ENCODE data around the gene SCYL2. TPM values are rescaled to one million over a fixed set of nuclear protein-coding genes. Genes with fewer than 3 reads are reported as not detected.
"Not testable (repeated sequence)": the region's sequence is repeated elsewhere in the genome, so short reads cannot be mapped to it uniquely, and the experiment has no call there.

SCYL2 gene
- total RNA-seq, 1 donor from 2014 or later = 68.7 TPM

DNA sequence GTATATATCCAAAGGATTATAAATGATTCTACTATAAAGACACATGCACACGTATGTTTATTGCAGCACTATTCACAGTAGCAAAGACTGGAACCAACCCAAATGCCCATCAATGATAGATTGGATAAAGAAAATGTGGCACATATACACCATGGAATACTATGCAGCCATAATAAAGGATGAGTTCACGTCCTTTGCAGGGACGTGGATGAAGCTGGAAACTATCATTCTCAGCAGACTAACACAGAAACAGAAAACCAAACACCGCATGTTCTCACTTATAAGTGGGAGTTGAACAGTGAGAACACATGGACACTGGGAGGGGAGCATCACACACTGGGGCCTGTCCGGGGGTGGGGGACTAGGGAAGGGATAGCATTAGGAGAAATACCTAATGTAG, 41.2 kb downstream of the SCYL2 start:
- H2AFZ ChIP-seq (ENCODE audit: low read depth, low read length); DNase-seq (ENCODE audit: low read depth); H3K4me1 Mint-ChIP-seq (ENCODE audit: low read depth, unreplicated experiment); H4K20me1 ChIP-seq (ENCODE audit: insufficient read depth, low read length); H3K4me1 ChIP-seq (ENCODE audit: insufficient read depth, low read length); H3K79me2 ChIP-seq (ENCODE audit: insufficient read depth, low read length); H3K9ac ChIP-seq (ENCODE audit: low read length); H3K27ac Mint-ChIP-seq (ENCODE audit: unreplicated experiment); H3K4me2 ChIP-seq (ENCODE audit: low read length); H3K27me3 Mint-ChIP-seq (ENCODE audit: low read depth, unreplicated experiment); H3K9me3 ChIP-seq (ENCODE audit: insufficient read depth, low read depth, low read length); FAIRE-seq; H3K27me3 ChIP-seq (ENCODE audit: insufficient read depth, low read length); H3K4me3 Mint-ChIP-seq (ENCODE audit: unreplicated experiment); H3K4me3 ChIP-seq (ENCODE audit: insufficient read depth, low read depth, low read length); H3K27ac ChIP-seq (ENCODE audit: low read depth, low read length): not testable (repeated sequence)
- H3K9me3 Mint-ChIP-seq (ENCODE audit: unreplicated experiment) = peaks cover 26% of the 10 kb centered on the region
- H3K36me3 ChIP-seq (ENCODE audit: insufficient read depth, low read length) = peaks cover 10% of the 10 kb centered on the region
- H3K36me3 Mint-ChIP-seq (ENCODE audit: low read depth, unreplicated experiment) = peaks cover 42% of the 10 kb centered on the region

DNA sequence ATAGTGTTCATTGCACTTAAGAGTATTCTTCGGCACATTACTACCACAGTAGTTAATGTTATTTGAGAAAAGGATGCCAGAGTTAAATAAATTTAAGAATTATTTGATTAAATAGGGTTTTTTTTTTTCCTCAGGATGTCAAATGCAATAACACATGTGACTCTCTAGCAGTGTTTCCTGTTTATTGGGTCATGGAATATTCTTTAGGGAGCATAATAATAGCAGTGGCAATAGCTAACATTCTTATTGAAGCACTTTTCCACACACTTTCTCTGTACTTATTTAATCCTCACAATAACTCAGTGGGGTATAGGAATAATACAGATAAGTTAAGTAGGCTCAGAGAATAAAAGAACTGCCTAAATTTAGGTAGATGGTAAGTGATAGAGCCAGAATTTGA, 44.3 kb downstream of the SCYL2 start:
- Histone ChIP-seq H3K4me1 (ENCODE audit: insufficient read depth, low read length) (no peaks in the 10 kb centered on the region), H3K4me2 (ENCODE audit: low read length) (no peak overlapping the region), H2AFZ (ENCODE audit: low read depth, low read length) (no peak overlapping the region), H3K36me3 (ENCODE audit: insufficient read depth, low read length) (peaks cover 20% of the 10 kb centered on the region), H3K27ac (ENCODE audit: low read depth, low read length) (no peak overlapping the region), H3K79me2 (ENCODE audit: insufficient read depth, low read length) (peaks cover 4% of the 10 kb centered on the region), H3K9ac (ENCODE audit: low read length) (no peak overlapping the region), H3K4me3 (ENCODE audit: insufficient read depth, low read depth, low read length) (no peak overlapping the region), H3K9me3 (ENCODE audit: insufficient read depth, low read depth, low read length) (no peaks in the 10 kb centered on the region), H3K27me3 (ENCODE audit: insufficient read depth, low read length) (no peaks in the 10 kb centered on the region), H4K20me1 (ENCODE audit: insufficient read depth, low read length) (peaks cover 4% of the 10 kb centered on the region)
- Mint-ChIP-seq H3K4me1 (ENCODE audit: low read depth, unreplicated experiment) (no peaks in the 10 kb centered on the region), H3K4me3 (ENCODE audit: unreplicated experiment) (no peak overlapping the region), H3K36me3 (ENCODE audit: low read depth, unreplicated experiment) (peaks cover 20% of the 10 kb centered on the region), H3K9me3 (ENCODE audit: unreplicated experiment) (peaks cover 10% of the 10 kb centered on the region), H3K27me3 (ENCODE audit: low read depth, unreplicated experiment) (no peaks in the 10 kb centered on the region), H3K27ac (ENCODE audit: unreplicated experiment) (no peak overlapping the region)
- FAIRE-seq = no peak
- DNase-seq (ENCODE audit: low read depth) = no peak
- TF ChIP-seq, protein P1, sequence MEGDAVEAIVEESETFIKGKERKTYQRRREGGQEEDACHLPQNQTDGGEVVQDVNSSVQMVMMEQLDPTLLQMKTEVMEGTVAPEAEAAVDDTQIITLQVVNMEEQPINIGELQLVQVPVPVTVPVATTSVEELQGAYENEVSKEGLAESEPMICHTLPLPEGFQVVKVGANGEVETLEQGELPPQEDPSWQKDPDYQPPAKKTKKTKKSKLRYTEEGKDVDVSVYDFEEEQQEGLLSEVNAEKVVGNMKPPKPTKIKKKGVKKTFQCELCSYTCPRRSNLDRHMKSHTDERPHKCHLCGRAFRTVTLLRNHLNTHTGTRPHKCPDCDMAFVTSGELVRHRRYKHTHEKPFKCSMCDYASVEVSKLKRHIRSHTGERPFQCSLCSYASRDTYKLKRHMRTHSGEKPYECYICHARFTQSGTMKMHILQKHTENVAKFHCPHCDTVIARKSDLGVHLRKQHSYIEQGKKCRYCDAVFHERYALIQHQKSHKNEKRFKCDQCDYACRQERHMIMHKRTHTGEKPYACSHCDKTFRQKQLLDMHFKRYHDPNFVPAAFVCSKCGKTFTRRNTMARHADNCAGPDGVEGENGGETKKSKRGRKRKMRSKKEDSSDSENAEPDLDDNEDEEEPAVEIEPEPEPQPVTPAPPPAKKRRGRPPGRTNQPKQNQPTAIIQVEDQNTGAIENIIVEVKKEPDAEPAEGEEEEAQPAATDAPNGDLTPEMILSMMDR (IDR thresholded peaks at IDR 0.05; ENCODE audit: insufficient read depth, low read depth, low read length) = no peak

DNA sequence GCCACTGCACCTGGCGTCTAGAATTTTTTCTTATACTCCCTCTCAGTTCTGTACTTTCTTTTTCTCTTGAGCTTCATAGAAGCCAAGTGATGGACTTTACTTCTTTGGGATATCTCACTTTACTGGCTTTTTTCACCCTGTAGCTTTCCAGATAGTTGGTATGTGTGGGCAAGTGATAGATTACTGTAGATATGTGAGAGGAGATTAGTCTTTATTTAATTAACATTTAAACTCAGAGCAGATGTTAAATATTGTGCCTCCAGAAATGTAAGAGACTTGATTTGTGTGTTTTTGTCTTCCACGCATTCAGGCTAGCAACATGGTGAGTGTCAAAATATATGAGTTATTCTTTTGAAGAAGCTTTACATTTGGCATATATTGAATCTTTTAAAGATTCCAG, 50.4 kb downstream of the SCYL2 start:
- H2AFZ ChIP-seq (ENCODE audit: low read depth, low read length) = no peak overlapping the region
- H3K79me2 ChIP-seq (ENCODE audit: insufficient read depth, low read length) = no peaks in the 10 kb centered on the region
- H3K27ac Mint-ChIP-seq (ENCODE audit: unreplicated experiment) = no peak overlapping the region
- no peaks in the 10 kb centered on the region for H3K27me3 Mint-ChIP-seq (ENCODE audit: low read depth, unreplicated experiment)
- H3K4me3 ChIP-seq (ENCODE audit: insufficient read depth, low read depth, low read length) = no peak overlapping the region
- no peaks in the 10 kb centered on the region for H3K9me3 Mint-ChIP-seq (ENCODE audit: unreplicated experiment)
- H3K9me3 ChIP-seq (ENCODE audit: insufficient read depth, low read depth, low read length) = no peaks in the 10 kb centered on the region
- H3K36me3 Mint-ChIP-seq (ENCODE audit: low read depth, unreplicated experiment) = peaks cover 7% of the 10 kb centered on the region
- H3K27me3 ChIP-seq (ENCODE audit: insufficient read depth, low read length) = no peaks in the 10 kb centered on the region
- H3K36me3 ChIP-seq (ENCODE audit: insufficient read depth, low read length) = peaks cover 19% of the 10 kb centered on the region
- no peaks in the 10 kb centered on the region for H3K4me1 Mint-ChIP-seq (ENCODE audit: low read depth, unreplicated experiment)
- TF ChIP-seq, protein P1 (IDR thresholded peaks at IDR 0.05; ENCODE audit: insufficient read depth, low read depth, low read length) = no peak
- TF ChIP-seq EZH2 (IDR thresholded peaks at IDR 0.05; ENCODE audit: insufficient read depth, low read length) = no peak
- no peaks in the 10 kb centered on the region for H3K4me1 ChIP-seq (ENCODE audit: insufficient read depth, low read length)
- H3K4me3 Mint-ChIP-seq (ENCODE audit: unreplicated experiment) = no peak overlapping the region
- FAIRE-seq = no peak
- H4K20me1 ChIP-seq (ENCODE audit: insufficient read depth, low read length) = no peaks in the 10 kb centered on the region
- no peak overlapping the region for H3K4me2 ChIP-seq (ENCODE audit: low read length)
- DNase-seq (ENCODE audit: low read depth) = no peak
- no peak overlapping the region for H3K9ac ChIP-seq (ENCODE audit: low read length)
- no peak overlapping the region for H3K27ac ChIP-seq (ENCODE audit: low read depth, low read length)

Data from astrocyte (in vitro differentiated cells and primary cell).